ENCODE results near the gene HNF1A.

HNF1A gene

DNA sequence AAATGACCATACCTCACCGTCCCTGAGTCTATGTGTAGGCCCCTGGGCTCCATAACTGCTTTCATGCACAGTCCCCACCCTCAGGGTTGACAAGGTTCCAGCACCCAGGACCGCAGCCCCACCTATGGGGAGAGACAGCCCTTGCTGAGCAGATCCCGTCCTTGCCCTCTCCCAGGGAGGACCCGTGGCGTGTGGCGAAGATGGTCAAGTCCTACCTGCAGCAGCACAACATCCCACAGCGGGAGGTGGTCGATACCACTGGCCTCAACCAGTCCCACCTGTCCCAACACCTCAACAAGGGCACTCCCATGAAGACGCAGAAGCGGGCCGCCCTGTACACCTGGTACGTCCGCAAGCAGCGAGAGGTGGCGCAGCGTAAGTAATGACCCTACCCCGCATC is 10.3 kb downstream of the HNF1A start:
- DNase-seq (ENCODE audit: low read depth): no peak

DNA sequence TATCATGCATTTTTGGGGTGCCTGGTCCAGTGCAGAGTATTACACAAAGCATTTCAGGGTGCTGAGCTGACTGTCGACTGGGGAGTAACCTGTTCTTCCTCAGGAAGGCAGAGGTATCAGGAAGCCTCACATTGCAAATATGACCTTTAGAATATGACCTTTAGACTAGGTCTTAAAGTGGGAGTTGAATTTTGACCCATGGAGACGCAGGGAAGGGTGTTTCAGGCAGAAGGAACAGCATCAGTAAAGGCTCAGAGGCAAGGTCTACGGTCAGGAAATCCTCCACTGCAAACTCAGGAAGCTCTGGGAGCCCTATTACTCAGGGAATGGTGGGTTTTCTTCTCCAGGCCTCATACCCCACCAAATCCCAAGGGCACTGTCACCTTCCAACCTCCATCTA is 11.3 kb downstream of the HNF1A start:
- DNase-seq (ENCODE audit: low read depth): no peak

DNA sequence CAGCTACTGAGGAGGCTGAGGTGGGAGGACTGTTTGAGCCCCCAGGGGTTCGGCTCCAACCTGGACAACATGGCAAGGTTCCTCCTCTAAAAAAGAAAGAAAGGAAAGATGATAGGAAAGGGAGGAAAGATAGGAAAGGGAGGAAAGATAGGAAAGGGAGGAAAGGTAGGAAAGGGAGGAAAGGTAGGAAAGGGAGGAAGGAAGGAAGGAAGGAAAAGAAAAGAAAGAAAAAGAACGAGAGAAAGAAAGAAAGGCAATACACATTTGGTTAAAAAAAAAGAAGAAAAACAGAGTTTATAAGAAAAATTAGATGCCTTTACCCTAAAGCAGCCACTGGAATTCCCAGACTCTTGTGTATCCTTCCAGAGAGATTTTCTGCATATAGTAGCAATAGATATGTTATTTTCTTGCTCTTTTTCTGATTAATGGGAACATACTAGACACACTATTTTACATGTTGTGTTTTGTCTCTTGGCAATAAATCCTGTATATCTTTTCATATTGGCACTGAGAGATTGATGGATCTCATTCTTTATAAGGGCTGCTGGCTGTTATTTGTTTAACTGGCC is 12.2 kb downstream of the HNF1A start:
- no peak for DNase-seq (ENCODE audit: low read depth)

DNA sequence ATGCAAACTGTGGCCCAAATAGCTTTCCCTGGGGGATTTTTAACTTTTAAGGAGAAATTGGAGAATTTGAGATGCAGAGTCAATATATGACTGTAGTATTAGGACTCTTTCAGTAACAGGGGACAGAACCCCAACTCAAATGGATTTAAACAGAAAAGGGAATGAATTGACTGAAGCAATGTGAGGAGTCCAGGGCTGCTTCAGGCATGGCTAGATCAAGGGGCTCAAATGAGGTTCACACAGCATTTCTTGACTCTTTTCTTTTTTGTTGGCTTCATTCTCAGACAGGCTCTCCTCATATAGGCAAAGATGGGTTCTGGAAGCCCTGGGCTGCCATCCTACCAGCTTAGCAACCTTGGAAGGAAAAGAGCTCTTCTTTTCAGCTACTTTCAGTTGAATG is 13.6 kb downstream of the HNF1A start:
- DNase-seq (ENCODE audit: low read depth): no peak

DNA sequence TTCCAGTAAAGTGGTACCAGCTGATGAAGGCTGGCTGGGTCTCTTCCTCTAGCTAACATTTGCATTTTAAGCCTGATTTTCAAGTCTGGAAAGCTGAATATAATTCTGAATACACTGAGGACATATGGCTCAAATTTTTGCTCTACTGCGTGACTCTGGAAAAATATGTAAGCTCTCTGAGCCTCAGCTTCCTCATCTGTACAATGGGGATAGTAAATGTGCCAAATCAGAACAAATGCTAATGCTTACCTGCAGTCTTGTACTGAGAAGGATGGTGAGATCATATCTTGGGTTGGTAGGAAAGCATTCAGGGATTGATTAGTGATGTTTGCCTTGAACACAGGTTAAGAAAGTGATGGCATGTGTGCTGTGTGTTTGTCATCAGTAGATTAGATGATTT is 14.6 kb downstream of the HNF1A start:
- no peak for DNase-seq (ENCODE audit: low read depth)

DNA sequence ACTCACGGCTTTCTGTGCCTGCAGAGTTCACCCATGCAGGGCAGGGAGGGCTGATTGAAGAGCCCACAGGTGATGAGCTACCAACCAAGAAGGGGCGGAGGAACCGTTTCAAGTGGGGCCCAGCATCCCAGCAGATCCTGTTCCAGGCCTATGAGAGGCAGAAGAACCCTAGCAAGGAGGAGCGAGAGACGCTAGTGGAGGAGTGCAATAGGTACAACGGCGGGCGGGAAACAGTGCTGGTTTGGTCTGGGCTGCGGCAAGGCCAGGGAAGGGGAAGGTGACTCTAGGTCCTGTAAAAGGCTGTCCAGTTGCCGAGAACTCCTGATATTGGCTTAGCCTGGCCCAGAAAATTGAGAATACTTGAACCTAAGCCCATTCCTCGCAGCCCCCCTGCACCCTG is 15.2 kb downstream of the HNF1A start:
- no peak for DNase-seq (ENCODE audit: low read depth)

DNA sequence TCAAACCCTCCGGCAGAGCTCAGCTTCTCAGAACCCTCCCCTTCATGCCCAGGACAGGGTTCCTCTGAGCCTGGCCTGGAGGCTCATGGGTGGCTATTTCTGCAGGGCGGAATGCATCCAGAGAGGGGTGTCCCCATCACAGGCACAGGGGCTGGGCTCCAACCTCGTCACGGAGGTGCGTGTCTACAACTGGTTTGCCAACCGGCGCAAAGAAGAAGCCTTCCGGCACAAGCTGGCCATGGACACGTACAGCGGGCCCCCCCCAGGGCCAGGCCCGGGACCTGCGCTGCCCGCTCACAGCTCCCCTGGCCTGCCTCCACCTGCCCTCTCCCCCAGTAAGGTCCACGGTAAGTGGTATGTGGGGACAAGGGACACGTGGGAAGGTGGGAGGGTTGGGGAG is 15.7 kb downstream of the HNF1A start:
- DNase-seq (ENCODE audit: low read depth): no peak

DNA sequence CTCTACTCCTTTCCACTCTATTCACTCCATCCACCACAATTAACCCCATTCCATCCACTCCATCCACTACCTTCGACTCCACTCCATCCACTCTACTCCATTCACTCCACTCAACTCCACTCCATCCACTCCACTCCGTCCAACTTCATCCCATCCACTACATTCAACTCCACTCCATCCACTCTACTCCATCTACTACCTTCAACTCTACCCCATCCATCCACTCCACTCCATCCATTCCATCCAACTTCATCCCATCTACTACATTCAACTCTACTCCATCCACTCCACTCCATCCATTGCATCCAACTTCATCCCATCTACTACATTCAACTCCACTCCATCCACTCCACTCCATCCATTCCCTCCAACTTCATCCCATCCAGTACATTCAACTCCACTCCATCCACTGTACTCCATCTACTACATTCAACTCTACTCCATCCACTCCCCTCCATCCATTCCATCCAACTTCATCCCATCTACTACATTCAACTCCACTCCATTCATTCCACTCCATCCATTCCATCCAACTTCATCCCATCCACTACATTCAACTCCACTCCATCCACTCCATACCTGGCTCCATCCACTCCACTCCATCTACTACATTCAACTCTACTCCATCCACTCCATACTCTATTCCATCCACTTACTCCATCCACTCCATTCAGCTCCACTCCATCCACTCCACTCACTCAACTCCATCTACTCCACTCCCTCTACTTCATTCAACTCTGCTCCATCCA is 16.4 kb downstream of the HNF1A start:
- DNase-seq (ENCODE audit: low read depth): no peak

DNA sequence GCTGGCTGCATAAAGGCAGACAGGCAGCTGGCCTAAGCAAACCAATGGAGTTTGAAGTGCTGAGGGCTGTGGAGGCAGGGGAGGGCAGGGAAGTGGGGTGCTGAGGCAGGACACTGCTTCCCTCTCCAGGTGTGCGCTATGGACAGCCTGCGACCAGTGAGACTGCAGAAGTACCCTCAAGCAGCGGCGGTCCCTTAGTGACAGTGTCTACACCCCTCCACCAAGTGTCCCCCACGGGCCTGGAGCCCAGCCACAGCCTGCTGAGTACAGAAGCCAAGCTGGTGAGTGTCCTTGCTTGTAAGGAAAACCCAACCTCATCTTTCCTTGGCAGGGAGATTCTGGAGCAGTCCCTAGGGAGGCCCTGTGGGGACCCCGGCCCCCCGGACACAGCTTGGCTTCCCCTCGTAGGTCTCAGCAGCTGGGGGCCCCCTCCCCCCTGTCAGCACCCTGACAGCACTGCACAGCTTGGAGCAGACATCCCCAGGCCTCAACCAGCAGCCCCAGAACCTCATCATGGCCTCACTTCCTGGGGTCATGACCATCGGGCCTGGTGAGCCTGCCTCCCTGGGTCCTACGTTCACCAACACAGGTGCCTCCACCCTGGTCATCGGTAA is 17.9 kb downstream of the HNF1A start:
- no peak for DNase-seq (ENCODE audit: low read depth)

DNA sequence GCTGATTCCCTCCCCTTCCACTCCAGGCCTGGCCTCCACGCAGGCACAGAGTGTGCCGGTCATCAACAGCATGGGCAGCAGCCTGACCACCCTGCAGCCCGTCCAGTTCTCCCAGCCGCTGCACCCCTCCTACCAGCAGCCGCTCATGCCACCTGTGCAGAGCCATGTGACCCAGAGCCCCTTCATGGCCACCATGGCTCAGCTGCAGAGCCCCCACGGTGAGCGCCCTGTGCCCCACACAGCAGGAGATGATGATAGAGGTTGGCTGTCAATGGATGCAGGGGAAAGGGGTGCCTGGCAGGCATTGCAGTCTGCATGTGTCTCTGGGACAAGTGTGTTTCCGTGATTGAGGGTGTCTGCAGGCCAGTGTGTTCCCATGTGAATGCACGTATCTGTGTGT is 19.1 kb downstream of the HNF1A start:
- no peak for DNase-seq (ENCODE audit: low read depth)

DNA sequence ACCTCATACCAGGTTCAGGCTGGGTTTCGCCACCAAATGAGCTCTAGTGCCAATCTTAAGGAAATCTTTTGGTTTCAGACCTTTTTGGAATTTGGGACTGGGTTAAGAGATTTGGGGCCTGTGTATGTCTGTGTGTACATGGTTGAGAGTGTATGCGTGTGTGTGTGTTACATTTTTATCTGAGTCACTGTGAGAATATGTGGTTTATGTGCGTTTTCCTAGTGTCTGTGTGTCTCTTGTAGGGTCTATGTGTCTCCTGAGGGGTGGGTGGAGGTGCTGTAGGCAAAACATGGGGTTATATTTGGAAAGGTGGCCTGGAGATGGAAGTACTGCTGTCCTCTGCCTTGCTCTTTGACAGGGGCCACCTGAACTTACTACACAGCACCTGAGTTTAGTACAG is 20.1 kb downstream of the HNF1A start:
- no peak for DNase-seq (ENCODE audit: low read depth)

DNA sequence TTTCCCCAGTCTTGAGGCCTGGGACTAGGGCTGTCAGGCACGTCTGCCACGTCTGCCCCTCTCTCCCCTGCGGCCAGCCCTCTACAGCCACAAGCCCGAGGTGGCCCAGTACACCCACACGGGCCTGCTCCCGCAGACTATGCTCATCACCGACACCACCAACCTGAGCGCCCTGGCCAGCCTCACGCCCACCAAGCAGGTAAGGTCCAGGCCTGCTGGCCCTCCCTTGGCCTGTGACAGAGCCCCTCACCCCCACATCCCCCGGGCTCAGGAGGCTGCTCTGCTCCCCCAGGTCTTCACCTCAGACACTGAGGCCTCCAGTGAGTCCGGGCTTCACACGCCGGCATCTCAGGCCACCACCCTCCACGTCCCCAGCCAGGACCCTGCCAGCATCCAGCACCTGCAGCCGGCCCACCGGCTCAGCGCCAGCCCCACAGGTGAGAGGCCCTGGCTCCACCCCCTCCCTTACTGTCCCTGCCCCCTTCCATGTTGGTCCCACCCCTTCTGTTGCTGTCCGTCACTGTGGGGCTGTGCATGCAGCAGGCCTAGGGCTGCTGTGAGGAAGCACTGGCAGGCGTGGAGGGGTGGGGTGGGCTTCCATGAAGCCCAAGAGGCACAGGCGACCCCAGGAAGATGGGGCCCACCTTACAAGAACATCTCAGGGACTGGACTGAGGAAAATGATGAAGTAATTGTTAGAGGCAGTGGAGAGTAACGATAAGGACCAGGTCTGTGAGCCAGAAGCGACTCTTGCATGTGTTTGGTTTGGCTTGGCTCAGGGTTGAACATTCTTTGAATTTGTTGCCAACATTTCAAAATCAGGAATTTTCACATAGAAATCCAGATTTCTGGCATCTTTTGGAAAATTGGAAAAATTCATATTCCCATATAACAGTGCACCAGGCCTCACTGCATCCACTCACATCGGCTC is 21.1 kb downstream of the HNF1A start:
- no peak for DNase-seq (ENCODE audit: low read depth)

DNA sequence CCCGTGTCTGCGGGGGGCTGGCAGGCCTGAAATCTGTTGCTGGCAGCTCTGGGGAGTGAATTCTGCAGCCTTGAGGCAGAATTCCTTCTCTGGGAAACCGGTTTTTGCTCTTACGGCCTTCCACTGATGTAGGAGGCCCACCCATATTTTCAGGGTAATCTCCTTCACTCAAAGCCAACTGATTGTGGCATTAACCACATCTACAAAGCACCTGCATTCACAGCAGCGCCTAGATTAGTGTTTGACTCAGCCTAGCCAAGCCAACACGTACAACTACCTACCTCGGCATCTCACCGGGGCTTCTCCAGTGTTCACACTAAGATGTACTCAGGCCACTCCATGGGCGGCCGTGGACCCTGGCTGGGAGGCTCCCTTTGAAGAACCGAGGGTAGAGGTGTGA is 22.2 kb downstream of the HNF1A start:
- no peak for DNase-seq (ENCODE audit: low read depth)

DNA sequence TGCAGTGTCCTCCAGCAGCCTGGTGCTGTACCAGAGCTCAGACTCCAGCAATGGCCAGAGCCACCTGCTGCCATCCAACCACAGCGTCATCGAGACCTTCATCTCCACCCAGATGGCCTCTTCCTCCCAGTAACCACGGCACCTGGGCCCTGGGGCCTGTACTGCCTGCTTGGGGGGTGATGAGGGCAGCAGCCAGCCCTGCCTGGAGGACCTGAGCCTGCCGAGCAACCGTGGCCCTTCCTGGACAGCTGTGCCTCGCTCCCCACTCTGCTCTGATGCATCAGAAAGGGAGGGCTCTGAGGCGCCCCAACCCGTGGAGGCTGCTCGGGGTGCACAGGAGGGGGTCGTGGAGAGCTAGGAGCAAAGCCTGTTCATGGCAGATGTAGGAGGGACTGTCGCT is 22.7 kb downstream of the HNF1A start:
- no peak for DNase-seq (ENCODE audit: low read depth)

DNA sequence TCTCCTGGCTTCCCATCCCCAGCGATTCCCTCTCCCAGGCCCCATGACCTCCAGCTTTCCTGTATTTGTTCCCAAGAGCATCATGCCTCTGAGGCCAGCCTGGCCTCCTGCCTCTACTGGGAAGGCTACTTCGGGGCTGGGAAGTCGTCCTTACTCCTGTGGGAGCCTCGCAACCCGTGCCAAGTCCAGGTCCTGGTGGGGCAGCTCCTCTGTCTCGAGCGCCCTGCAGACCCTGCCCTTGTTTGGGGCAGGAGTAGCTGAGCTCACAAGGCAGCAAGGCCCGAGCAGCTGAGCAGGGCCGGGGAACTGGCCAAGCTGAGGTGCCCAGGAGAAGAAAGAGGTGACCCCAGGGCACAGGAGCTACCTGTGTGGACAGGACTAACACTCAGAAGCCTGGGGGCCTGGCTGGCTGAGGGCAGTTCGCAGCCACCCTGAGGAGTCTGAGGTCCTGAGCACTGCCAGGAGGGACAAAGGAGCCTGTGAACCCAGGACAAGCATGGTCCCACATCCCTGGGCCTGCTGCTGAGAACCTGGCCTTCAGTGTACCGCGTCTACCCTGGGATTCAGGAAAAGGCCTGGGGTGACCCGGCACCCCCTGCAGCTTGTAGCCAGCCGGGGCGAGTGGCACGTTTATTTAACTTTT is 23.6 kb downstream of the HNF1A start:
- DNase-seq (ENCODE audit: low read depth): no peak

DNA sequence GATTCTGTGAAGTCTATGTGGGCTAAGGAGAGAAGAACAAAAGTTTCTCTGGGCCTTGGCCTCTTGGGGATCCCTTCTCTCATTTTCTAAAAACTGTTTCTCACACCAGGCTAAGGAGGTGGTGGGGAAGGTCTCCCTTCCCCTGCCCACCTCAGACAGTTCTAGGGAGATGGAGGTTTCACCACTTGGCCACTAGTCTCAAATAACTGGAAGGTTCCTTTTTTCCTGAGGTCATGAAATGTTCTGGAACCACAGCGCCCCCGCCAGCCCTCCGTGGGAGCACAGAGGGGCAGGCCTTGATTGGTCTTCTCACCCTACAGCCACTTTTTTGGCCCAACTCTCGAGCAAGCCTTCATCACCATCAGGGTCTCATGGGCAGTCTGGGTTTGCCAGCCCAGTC is 25.3 kb downstream of the HNF1A start:
- DNase-seq (ENCODE audit: low read depth): no peak

DNA sequence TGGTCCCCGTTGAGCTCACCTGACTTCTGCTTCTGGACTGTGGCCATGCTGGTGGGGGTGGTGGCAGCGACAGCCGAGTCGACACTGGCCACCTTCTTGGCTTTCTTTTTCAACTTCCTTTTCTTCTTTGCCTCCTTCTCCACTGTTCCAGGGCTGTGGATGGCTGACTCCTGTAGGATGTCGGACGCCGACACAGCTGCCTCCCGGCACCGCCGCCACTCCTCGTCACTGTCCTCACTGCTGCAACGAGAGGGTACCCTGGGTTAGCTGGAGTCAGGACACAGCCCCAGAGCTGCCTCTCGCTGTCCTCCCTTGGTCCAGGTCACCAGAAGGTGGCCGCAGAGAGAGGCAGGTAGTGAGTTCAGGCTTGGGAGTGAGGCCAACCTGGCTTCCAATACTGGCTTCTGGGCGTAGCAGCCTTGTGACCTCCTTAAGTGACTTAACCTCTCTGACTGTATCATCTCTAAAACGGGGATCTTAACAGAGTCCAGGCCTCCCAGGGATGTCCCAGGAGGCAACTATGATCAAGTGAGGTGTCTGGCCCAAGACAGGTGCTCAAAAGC is 26.0 kb downstream of the HNF1A start:
- DNase-seq (ENCODE audit: low read depth): no peak

DNA sequence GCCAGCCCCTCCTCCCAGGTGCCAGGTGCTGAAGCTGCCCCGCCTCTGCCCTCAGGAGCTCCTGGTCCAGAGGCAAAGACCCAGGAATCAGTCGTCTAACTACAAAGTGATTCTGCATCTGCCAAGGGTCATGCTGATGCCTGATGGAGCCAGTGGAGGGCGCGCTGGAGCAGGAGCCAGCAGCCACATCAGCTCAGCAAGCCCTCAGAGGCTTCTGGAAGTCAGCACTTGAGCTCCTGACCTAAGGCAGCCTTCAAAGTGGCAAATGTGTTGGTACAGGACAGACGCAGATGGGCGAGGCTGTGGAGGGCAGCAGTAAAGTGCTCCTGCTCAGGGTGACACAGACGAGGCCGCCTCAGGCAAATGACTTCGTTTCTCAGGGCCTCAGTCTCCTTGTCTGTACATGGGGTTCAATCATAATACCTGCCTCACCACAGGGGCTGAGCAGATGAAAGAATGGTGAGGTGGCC is 27.0 kb downstream of the HNF1A start:
- DNase-seq (ENCODE audit: low read depth): peak; percentile 62

DNA sequence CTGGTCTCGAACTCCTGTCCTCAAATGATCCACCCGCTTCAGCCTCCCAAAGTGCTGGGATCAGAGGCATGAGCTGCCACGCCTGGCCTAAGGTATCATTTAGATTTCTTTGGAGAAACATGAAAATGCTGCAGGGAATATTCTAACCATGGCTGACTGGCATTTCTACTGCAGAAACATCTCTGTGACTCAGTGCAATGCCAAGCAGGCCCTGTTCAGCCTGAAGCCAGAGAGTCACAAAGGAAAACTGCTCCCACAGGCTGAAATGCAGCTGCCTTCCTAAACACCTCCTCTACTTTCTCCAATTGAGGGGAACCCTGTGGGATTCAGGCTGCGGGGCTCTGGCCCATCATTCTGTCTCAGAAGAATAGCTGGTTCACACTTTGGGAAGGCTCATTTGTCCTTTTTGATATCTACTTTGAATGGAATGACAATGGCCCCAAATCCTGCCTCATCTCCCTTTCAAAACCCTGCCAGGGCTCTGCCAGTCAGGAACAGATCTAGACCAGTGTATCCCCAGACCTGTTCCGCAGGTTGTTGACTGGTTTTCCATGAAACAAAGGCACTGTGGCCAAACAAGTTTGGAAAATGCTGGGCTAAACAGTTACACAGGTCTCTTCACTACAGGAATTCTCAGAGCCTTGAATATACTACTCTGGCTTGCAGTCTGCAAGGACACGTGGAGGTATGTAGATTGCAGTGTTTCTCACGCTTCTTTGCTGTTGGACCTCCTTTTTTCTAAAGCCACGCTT is 30.2 kb downstream of the HNF1A start:
- no peak for DNase-seq (ENCODE audit: low read depth)

DNA sequence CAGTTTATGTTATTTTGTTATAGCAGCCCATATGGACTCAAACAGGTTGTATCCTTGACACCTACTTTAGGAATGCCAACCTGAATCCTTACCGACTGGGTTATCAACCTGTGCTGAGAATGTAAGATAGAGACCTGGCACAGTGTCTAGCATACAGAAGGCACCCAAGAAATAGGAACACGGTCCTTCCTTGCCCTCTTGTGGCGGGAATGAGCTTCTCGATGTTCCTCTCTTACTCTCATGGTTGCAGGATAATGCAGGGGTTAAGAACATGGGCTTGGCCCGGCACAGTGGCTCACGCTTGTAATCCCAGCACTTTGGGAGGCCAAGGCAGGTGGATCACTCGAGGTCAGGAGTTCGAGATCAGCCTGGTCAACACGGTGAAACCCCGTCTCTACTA is 31.4 kb downstream of the HNF1A start:
- DNase-seq (ENCODE audit: low read depth): peak; percentile 58

DNA sequence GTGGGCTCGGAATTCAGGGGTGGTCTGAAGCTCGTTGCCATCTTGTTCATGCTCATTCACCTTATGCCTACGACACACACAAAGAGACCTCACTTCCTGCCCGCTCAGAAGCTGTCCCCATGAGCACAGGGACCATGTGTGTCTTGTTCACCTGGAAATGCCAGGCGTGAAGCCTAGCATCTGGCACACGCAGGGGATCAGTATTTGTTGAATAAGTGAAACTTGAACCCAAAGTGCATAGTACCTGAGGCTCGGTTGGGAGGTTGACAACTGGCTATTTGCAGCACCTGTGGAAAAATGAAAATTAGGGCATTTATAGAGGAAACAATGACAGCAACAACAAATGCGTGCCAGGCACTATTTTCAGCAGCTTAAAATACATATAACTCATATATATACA is 32.5 kb downstream of the HNF1A start:
- no peak for DNase-seq (ENCODE audit: low read depth)

Measured in iris pigment epithelial cell (primary cell).